HEK293 (cell line): ENCODE measurements around the gene TP53BP1.

Experiments used
- CTCF ChIA-PET: fragments of 350-600 bp; formaldehyde crosslinking; extraction: SDS; loops from one replicate; lab custom pipeline; 2021; ENCODE audit warnings: antibody characterized with exemption; lab: Yijun Ruan, JAX
- POLR2A ChIA-PET: fragments of 300-600 bp; formaldehyde crosslinking; extraction: SDS; loops from one replicate; lab custom pipeline; 2020; ENCODE audit warnings: antibody characterized with exemption, inconsistent platforms; lab: Yijun Ruan, JAX
- H3K27ac ChIP-seq: fragments of 200-500 bp; sonication (Bioruptor generic); 2 replicates; pipeline ENCODE4 v1.5.1; 2014; ENCODE audit warnings: low read depth, low read length, control low read depth, inconsistent platforms; ENCODE audit errors: extremely low read depth
- H3K36me3 ChIP-seq, 2 experiments: fragments of 200-500 bp in 1 of 2; sonication (Bioruptor generic) in 1 of 2; 1 replicate in 1 of 2; 2 replicates in 1 of 2; pipeline ENCODE4 v1.5.1; 2014 to 2017; ENCODE audit warnings: inconsistent platforms in 2 of 2, low read length in 2 of 2; ENCODE audit not compliant: control insufficient read depth in 2 of 2, insufficient read depth in 1 of 2
- H3K4me1 ChIP-seq: fragments of 200-500 bp; sonication (Bioruptor generic); 2 replicates; pipeline ENCODE4 v1.5.1; 2014; ENCODE audit warnings: mild to moderate bottlenecking, low read length, inconsistent platforms; ENCODE audit not compliant: control insufficient read depth, insufficient read depth
- H3K4me3 ChIP-seq: 2 replicates; pipeline ENCODE4 v1.5.1; 2011; ENCODE audit warnings: low read depth, mild to moderate bottlenecking, control low read depth, low read length, moderate library complexity
- H3K9me3 ChIP-seq: fragments of 200-500 bp; sonication (Bioruptor generic); 2 replicates; pipeline ENCODE4 v1.5.1; 2014; ENCODE audit warnings: low read depth, low read length, inconsistent platforms; ENCODE audit not compliant: control insufficient read depth, insufficient read depth
- ATF2 ChIP-seq: fragments of 450-650 bp; formaldehyde crosslinking; IDR thresholded peaks from 2 replicates; pipeline ENCODE4 v1.5.1; 2016; ENCODE audit warnings: missing biosample characterization, missing genetic modification characterization, low read depth
- CTCF ChIP-seq: fragments of 450-650 bp; formaldehyde crosslinking; IDR thresholded peaks from 2 replicates; pipeline ENCODE4 v1.5.1; 2016; ENCODE audit warnings: missing biosample characterization, missing genetic modification characterization
- IKZF3 ChIP-seq: fragments of 450-650 bp; IDR thresholded peaks from 2 replicates; pipeline ENCODE4 v1.5.0; 2018; ENCODE audit warnings: missing biosample characterization, mild to moderate bottlenecking, missing genetic modification characterization, moderate library complexity
- KLF9 ChIP-seq: fragments of 450-650 bp; formaldehyde crosslinking; IDR thresholded peaks from 2 replicates; pipeline ENCODE4 v1.5.1; 2016; ENCODE audit warnings: missing biosample characterization, missing genetic modification characterization, low read depth
- MYNN ChIP-seq: fragments of 450-650 bp; formaldehyde crosslinking; IDR thresholded peaks from 2 replicates; pipeline ENCODE4 v1.5.1; 2016; ENCODE audit warnings: missing biosample characterization, missing genetic modification characterization, borderline replicate concordance
- PRDM1 ChIP-seq: fragments of 450-650 bp; formaldehyde crosslinking; IDR thresholded peaks from 2 replicates; pipeline ENCODE4; 2016; ENCODE audit warnings: missing biosample characterization, missing genetic modification characterization
- SETDB1 ChIP-seq: IDR thresholded peaks from one replicate; pipeline ENCODE4 v1.6.1; 2017; ENCODE audit warnings: mild to moderate bottlenecking, low read length, moderate library complexity, mixed read lengths; ENCODE audit not compliant: insufficient read length
- SP7 ChIP-seq: fragments of 450-650 bp; formaldehyde crosslinking; IDR thresholded peaks from 2 replicates; pipeline ENCODE4 v1.5.1; 2016; ENCODE audit warnings: missing biosample characterization, missing genetic modification characterization
- ZBTB21 ChIP-seq: fragments of 450-650 bp; formaldehyde crosslinking; IDR thresholded peaks from 2 replicates; pipeline ENCODE4 v1.5.1; 2017; ENCODE audit warnings: missing biosample characterization, missing genetic modification characterization
- ZBTB8A ChIP-seq: fragments of 450-650 bp; formaldehyde crosslinking; IDR thresholded peaks from 2 replicates; pipeline ENCODE4 v1.5.1; 2016; ENCODE audit warnings: missing biosample characterization, missing genetic modification characterization
- ZNF121 ChIP-seq: fragments of 450-650 bp; formaldehyde crosslinking; IDR thresholded peaks from 2 replicates; pipeline ENCODE4 v1.5.1; 2016; ENCODE audit warnings: missing biosample characterization, missing genetic modification characterization
- ZNF146 ChIP-seq: fragments of 450-650 bp; formaldehyde crosslinking; IDR thresholded peaks from 2 replicates; pipeline ENCODE4 v1.5.1; 2016; ENCODE audit warnings: missing biosample characterization, missing genetic modification characterization
- ZNF184 ChIP-seq: fragments of 450-650 bp; IDR thresholded peaks from 2 replicates; pipeline ENCODE4 v1.5.1; 2018; ENCODE audit warnings: missing biosample characterization, mild to moderate bottlenecking, missing genetic modification characterization
- ZNF266 ChIP-seq: fragments of 450-650 bp; formaldehyde crosslinking; IDR thresholded peaks from 2 replicates; pipeline ENCODE4 v1.5.1; 2016; ENCODE audit warnings: missing biosample characterization, missing genetic modification characterization, low read depth
- ZNF274 ChIP-seq, 2 experiments: fragments of 200-500 bp in 1 of 2; fragments of 450-650 bp in 1 of 2; sonication (Bioruptor generic) in 1 of 2; formaldehyde crosslinking in 1 of 2; IDR thresholded peaks; 2 replicates each; pipeline versions ENCODE4 v1.5.1 to v1.6.1; 2014 to 2016; ENCODE audit warnings: borderline replicate concordance in 1 of 2, inconsistent platforms in 1 of 2, low read length in 1 of 2, missing biosample characterization in 1 of 2, missing genetic modification characterization in 1 of 2
- ZNF302 ChIP-seq: fragments of 450-650 bp; formaldehyde crosslinking; IDR thresholded peaks from 2 replicates; pipeline ENCODE4 v1.5.1; 2016; ENCODE audit warnings: missing biosample characterization, missing genetic modification characterization, low read depth
- ZNF354C ChIP-seq: fragments of 450-650 bp; formaldehyde crosslinking; IDR thresholded peaks from 2 replicates; pipeline ENCODE4 v1.5.1; 2016; ENCODE audit warnings: missing biosample characterization, missing genetic modification characterization, low read depth, borderline replicate concordance
- ZNF366 ChIP-seq: fragments of 450-650 bp; formaldehyde crosslinking; conservative IDR thresholded peaks from 2 replicates; pipeline ENCODE4 v1.5.1; 2016; ENCODE audit warnings: missing biosample characterization, missing genetic modification characterization
- ZNF394 ChIP-seq: fragments of 450-650 bp; formaldehyde crosslinking; IDR thresholded peaks from 2 replicates; pipeline ENCODE4 v1.5.1; 2016; ENCODE audit warnings: missing biosample characterization, missing genetic modification characterization, mild to moderate bottlenecking, moderate library complexity, borderline replicate concordance
- ZNF449 ChIP-seq: fragments of 450-650 bp; formaldehyde crosslinking; IDR thresholded peaks from 2 replicates; pipeline ENCODE4 v1.5.1; 2017; ENCODE audit warnings: missing biosample characterization, mild to moderate bottlenecking, missing genetic modification characterization, moderate library complexity
- ZNF473 ChIP-seq: fragments of 450-650 bp; formaldehyde crosslinking; IDR thresholded peaks from 2 replicates; pipeline ENCODE4 v1.5.1; 2017; ENCODE audit warnings: missing biosample characterization, missing genetic modification characterization
- ZNF521 ChIP-seq: fragments of 450-650 bp; formaldehyde crosslinking; IDR thresholded peaks from 2 replicates; pipeline ENCODE4 v1.5.1; 2017; ENCODE audit warnings: missing biosample characterization, mild to moderate bottlenecking, missing genetic modification characterization
- ZNF530 ChIP-seq: fragments of 450-650 bp; formaldehyde crosslinking; IDR thresholded peaks from 2 replicates; pipeline ENCODE4 v1.5.1; 2016; ENCODE audit warnings: low read depth, missing biosample characterization, missing genetic modification characterization
- ZNF626 ChIP-seq: fragments of 450-650 bp; sonication (Bioruptor Pico); formaldehyde crosslinking; IDR thresholded peaks from 2 replicates; pipeline ENCODE4 v1.5.1; 2018; ENCODE audit warnings: missing biosample characterization, missing genetic modification characterization, inconsistent platforms
- ZNF664 ChIP-seq: fragments of 450-650 bp; formaldehyde crosslinking; IDR thresholded peaks from 2 replicates; pipeline ENCODE4 v1.5.1; 2016; ENCODE audit warnings: missing biosample characterization, missing genetic modification characterization
- ZNF677 ChIP-seq: fragments of 450-650 bp; IDR thresholded peaks from 2 replicates; pipeline ENCODE4 v1.5.0; 2018; ENCODE audit warnings: missing biosample characterization, mild to moderate bottlenecking, missing genetic modification characterization, moderate library complexity
- ZNF837 ChIP-seq: fragments of 450-650 bp; formaldehyde crosslinking; IDR thresholded peaks from 2 replicates; pipeline ENCODE4 v1.5.1; 2016; ENCODE audit warnings: missing biosample characterization, missing genetic modification characterization
- ZSCAN16 ChIP-seq: fragments of 450-650 bp; formaldehyde crosslinking; IDR thresholded peaks from 2 replicates; pipeline ENCODE4 v1.5.1; 2016; ENCODE audit warnings: missing biosample characterization, missing genetic modification characterization
- ZSCAN23 ChIP-seq: fragments of 450-650 bp; formaldehyde crosslinking; IDR thresholded peaks from 2 replicates; pipeline ENCODE4 v1.5.1; 2016; ENCODE audit warnings: missing biosample characterization, missing genetic modification characterization
- ZSCAN30 ChIP-seq: fragments of 450-650 bp; IDR thresholded peaks from 2 replicates; pipeline ENCODE4 v1.5.1; 2018; ENCODE audit warnings: missing biosample characterization, mild to moderate bottlenecking, missing genetic modification characterization, moderate library complexity

The TP53BP1 gene

GRCh38 chr15:43441316-43441715, 51.6 kb downstream of the TP53BP1 start:
- H3K4me3 ChIP-seq, result no peak overlapping the region
- TF ChIP-seq ZSCAN16 (tag by site-specific recombination) (no peak), PRDM1 (tag by site-specific recombination) (0 out of 2 replicates have a peak, but pooled peaks have one; percentile 3)
- TF ChIP-seq, all 188 proteins: peak for 1
- ChIA-PET POLR2A (no interaction called here), CTCF (interaction anchor here (0.6 to 1.9 kb wide), 5 partner anchors 70 to 335 kb away, joined by 4 to 21 read pairs (median 9); partner anchors contain the start of genes ELL3 and MAP1A)
- H3K27ac ChIP-seq, result no peak overlapping the region
- H3K4me1 ChIP-seq, result no peaks in the 10 kb centered on the region
- peaks cover 14 to 15% of the 10 kb centered on the region in 2 experiments; a peak in 2 of 3 replicates for H3K36me3 ChIP-seq
- H3K9me3 ChIP-seq, result no peaks in the 10 kb centered on the region

- Histone ChIP-seq H3K36me3 (peaks cover 14 to 16% of the 10 kb centered on the region in 2 experiments; a peak in 2 of 3 replicates), H3K4me3 (no peak overlapping the region), H3K9me3 (no peaks in the 10 kb centered on the region), H3K4me1 (no peaks in the 10 kb centered on the region), H3K27ac (no peak overlapping the region)
- CTCF ChIA-PET, result interaction anchor here (0.5 to 1.9 kb wide), 7 partner anchors 20 to 336 kb away, joined by 3 to 21 read pairs (median 6); partner anchors contain the start of gene ELL3
- POLR2A ChIA-PET, result no interaction called here
- TF ChIP-seq IKZF3 (tag by site-specific recombination) (no peak), ZNF626 (no peak), ZNF302 (tag by site-specific recombination) (no peak), PRDM1 (tag by site-specific recombination) (peak; percentile 76), ZNF837 (tag by site-specific recombination) (no peak), ZNF184 (tag by site-specific recombination) (peak; percentile 46; the same call in 1 of the 2 replicates), SETDB1 (no peak), ZNF677 (no peak), ZNF354C (no peak), ZBTB8A (tag by site-specific recombination) (peak; percentile 44; the same call in 1 of the 2 replicates), ZNF664 (tag by site-specific recombination) (peak; percentile 39; the same call in 1 of the 2 replicates), ZNF366 (tag by site-specific recombination) (peak; percentile 78), CTCF (tag by site-specific recombination) (0 out of 2 replicates have a peak, but pooled peaks have one; percentile 32), ZSCAN30 (tag by site-specific recombination) (peak; percentile 26; the same call in 1 of the 2 replicates), ZNF394 (tag by site-specific recombination) (no peak), ZNF530 (no peak), ZNF146 (tag by site-specific recombination) (no peak), ZNF449 (no peak; the same call in 1 of the 2 replicates), ATF2 (tag by site-specific recombination) (peak; percentile 53; the same call in 1 of the 2 replicates), ZBTB21 (tag by site-specific recombination) (peak; percentile 71; the same call in 1 of the 2 replicates), ZNF266 (tag by site-specific recombination) (no peak), ZNF274 (IDR thresholded peaks at IDR 0.05; ENCODE audit: low read length) (no peak), ZNF274 (tag by site-specific recombination; IDR thresholded peaks at IDR 0.05; ENCODE audit: borderline replicate concordance) (no peak), MYNN (tag by site-specific recombination) (no peak), ZNF121 (tag by site-specific recombination) (no peak), ZNF473 (tag by site-specific recombination) (no peak), SP7 (tag by site-specific recombination) (peak; percentile 82), ZSCAN23 (0 out of 2 replicates have a peak, but pooled peaks have one; percentile 30), ZNF521 (no peak), KLF9 (tag by site-specific recombination) (no peak)
Observed at GRCh38 chr15:43440721-43441281, 52.2 kb downstream of the TP53BP1 start.
